Right cardiac atrium (tissue), 5 donors: ENCODE measurements around the gene ATP6V1D. TPM values are rescaled to one million over a fixed set of nuclear protein-coding genes. Genes with fewer than 3 reads are reported as not detected.
A peak's percentile ranks its signal among the peaks of the same experiment; 100 is the strongest.

Source experiments
- ATAC-seq, 2 donors: fragments of 200-7000 bp; cut with Tn5 transposase; one replicate each; pipeline versions ENCODE4 v1.8.0 to v1.9.1; 2020; ENCODE audit warnings: moderate library complexity in 2 of 2, mild to moderate bottlenecking in 1 of 2
- DNase-seq, 3 donors: peaks; one replicate each; pipeline ENCODE4 v3.0.0-alpha.2; 2020
- H3K27ac ChIP-seq: one replicate; pipeline ENCODE4 v1.5.1; 2013; ENCODE audit warnings: mild to moderate bottlenecking, low read length, control low read depth, moderate library complexity
- H3K27me3 ChIP-seq: one replicate; pipeline ENCODE4 v1.6.1; 2013; ENCODE audit not compliant: control insufficient read depth, insufficient read depth
- H3K4me1 ChIP-seq: one replicate; pipeline ENCODE4 v1.6.1; 2013; ENCODE audit warnings: low read length; ENCODE audit not compliant: control insufficient read depth, insufficient read depth
- H3K4me3 ChIP-seq: one replicate; pipeline ENCODE4 v1.5.1; 2013; ENCODE audit warnings: low read length, control low read depth
- H3K9me3 ChIP-seq: one replicate; pipeline ENCODE4 v1.6.1; 2013; ENCODE audit warnings: low read length; ENCODE audit not compliant: control insufficient read depth
- WGBS: extraction: QIAGEN DNeasy Blood & Tissue Kit; methylation state at CpG from one replicate; pipeline ENCODE4 v1.1.7; 2013; 5-methylcytosine and 5-hydroxymethylcytosine counted together
- intact Hi-C, 4 donors: fragments of 100-400 bp; cut with DNase I; formaldehyde crosslinking; loops; one replicate each; pipeline versions ENCODE4 v1.11.0 to v1.14.0; 2022 to 2023
- polyA plus RNA-seq: library from polyadenylated mRNA; stranded (reverse); fragments of 200-250 nt; gene quantifications from one replicate; pipeline ENCODE4 v1.2.3, GENCODE V29; 2013
- total RNA-seq, 4 donors: library from RNA; stranded (reverse); fragmentation: NEBNext Ultra II Directional; extraction: Animal tissue kit (Norgen Biotek cat#: 25700); gene quantifications; one replicate each; pipeline ENCODE4 v1.2.1, GENCODE V29; 2021
- donor health status: healthy with polysubstance abuse.
- donor health status: DM: no; HTN: yes; CAD: no.
- donor health status: DM: no; HTN: no; CAD: no.
- donor health status: DM: no; HTN: yes; CAD: no; lungs with severe emphysema.
- donor health status: DM: yes; HTN: yes; CAD: no.

The ATP6V1D gene
- total and polyA plus RNA-seq, 5 donors, result 110 to 139 (median 130) TPM

DNA sequence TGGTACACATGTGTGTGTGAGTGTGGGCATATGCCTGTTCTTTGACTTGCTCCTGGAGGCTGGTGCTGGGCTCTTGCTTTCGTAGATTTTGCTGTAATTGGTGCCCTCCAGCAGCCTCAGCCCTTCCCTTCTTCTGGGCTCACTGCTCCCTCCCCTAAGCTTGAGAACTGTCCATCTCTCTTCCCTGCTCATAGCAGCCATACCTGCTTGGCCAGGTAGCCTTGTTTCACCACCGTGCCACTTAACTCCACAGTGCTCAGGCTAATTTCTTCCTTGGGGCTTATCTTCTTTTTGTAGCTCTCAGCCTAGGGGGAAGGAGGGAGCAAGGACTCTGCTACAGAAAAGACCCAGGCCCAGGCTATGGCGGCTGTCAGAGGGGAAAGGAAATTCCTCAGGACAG lies 32.5 kb upstream of the ATP6V1D start:
- H3K4me3 ChIP-seq, result no peak overlapping the region
- DNase-seq, result no peak
- no peak overlapping the region for H3K27ac ChIP-seq
- no peaks in the 10 kb centered on the region for H3K9me3 ChIP-seq
- intact Hi-C loops, result no loop called here
- H3K27me3 ChIP-seq, result no peaks in the 10 kb centered on the region
- no peak for ATAC-seq
- WGBS, result 65% methylated on average over 3 of the region's 3 CpGs
- no peaks in the 10 kb centered on the region for H3K4me1 ChIP-seq

DNA sequence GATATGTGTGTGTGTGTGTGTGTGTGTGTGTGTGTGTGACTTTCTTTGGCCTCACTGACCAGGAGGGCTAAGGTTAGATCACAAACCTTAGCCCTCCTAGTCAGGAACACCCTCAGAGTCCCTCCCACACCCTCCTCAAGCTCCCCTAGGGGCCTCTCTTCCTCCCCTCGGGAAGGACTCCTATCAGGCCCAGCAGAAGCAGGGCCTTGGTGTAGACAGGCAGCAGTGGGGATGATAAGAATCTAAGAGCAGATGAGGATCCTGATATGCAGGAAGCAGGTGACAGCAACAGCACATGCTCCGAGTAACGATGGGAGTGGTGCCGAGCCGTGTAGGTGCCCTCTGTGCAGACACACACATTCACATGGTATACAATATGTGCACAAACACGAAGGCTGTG lies 31.7 kb upstream of the ATP6V1D start:
- WGBS, result 67% methylated on average over 6 of the region's 6 CpGs
- intact Hi-C loops, result no loop called here
- Histone ChIP-seq H3K4me3 (no peak overlapping the region), H3K4me1 (no peaks in the 10 kb centered on the region), H3K27me3 (no peaks in the 10 kb centered on the region), H3K27ac (no peak overlapping the region), H3K9me3 (no peaks in the 10 kb centered on the region)
- no peak for ATAC-seq
- DNase-seq, result no peak

DNA sequence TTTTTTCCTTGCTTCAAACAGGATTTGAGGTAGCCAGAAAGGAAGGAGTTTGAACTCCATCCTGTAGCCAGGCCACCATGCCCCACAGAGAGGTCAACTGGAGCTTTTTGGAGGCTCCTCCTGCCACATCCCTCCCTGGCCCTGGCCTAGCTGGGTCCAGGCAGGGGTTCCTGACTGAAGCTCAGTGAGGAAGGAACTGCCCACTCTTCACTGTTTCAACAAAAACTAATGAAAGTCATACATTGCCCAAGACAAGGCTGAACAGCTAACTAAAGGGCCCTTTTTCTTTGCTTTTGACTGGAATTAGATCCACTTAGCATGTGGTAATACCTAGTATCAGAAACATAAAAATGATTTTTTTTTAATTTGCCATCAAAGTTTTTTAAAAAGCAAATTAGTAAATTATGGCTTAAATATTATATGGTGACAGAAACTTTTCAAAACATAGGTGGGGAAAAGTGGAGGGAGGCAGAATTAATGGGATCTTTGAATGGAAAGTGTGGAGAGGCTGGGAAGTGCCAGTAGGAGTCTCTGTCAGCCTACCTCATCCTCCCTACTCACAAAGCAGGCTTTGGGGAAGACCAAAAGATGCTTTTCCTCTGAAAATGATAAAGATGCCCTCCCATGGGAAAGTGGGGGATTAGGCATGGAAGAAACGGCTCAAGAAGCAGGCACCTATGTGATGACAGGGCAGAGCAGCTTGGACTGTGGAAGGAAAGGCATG lies 30.4 kb upstream of the ATP6V1D start:
- no peak overlapping the region for H3K27ac ChIP-seq
- no peak for ATAC-seq
- no peaks in the 10 kb centered on the region for H3K9me3 ChIP-seq
- no peaks in the 10 kb centered on the region for H3K4me1 ChIP-seq
- no peaks in the 10 kb centered on the region for H3K27me3 ChIP-seq
- no peak for DNase-seq
- intact Hi-C loops, result no loop called here
- no peak overlapping the region for H3K4me3 ChIP-seq
- WGBS, result 36% methylated on average over 1 of the region's 1 CpG

GRCh38 chr14:67389275-67389674 lies 29.7 kb upstream of the ATP6V1D start:
- intact Hi-C loops, result no loop called here
- WGBS, result 78% methylated on average over 3 of the region's 3 CpGs
- H3K4me3 ChIP-seq, result no peak overlapping the region
- DNase-seq (no peak), ATAC-seq (no peak)
- H3K9me3 ChIP-seq, result no peaks in the 10 kb centered on the region
- no peaks in the 10 kb centered on the region for H3K27me3 ChIP-seq
- no peaks in the 10 kb centered on the region for H3K4me1 ChIP-seq
- H3K27ac ChIP-seq, result no peak overlapping the region

DNA sequence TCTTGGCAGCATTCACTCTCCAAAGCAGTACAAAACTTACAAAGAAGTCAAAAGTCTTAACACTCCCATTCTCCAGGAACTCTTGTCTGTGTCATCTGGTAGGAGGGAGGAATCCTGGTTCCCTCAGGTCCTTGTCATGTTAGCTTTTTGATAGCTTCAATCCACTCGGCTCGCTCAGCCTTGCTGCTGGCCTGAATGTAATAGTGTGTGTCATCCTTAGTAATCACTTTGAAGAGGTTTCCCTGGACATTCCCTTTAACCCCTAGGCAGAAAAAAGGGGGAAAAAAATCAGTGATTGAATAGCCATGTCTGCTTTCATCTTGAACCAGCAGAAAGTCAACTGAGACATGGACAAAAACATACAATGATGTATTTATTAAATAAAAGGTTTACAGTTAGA lies 27.6 kb upstream of the ATP6V1D start:
- WGBS, result 76% methylated on average over 2 of the region's 2 CpGs
- intact Hi-C loops, result no loop called here
- H3K9me3 ChIP-seq, result no peaks in the 10 kb centered on the region
- ATAC-seq (no peak), DNase-seq (no peak)
- H3K27ac ChIP-seq, result no peak overlapping the region
- H3K4me3 ChIP-seq, result no peak overlapping the region
- no peaks in the 10 kb centered on the region for H3K4me1 ChIP-seq
- no peaks in the 10 kb centered on the region for H3K27me3 ChIP-seq

GRCh38 chr14:67385618-67386017 lies 26.0 kb upstream of the ATP6V1D start:
- DNase-seq (no peak), ATAC-seq (no peak)
- no peaks in the 10 kb centered on the region for H3K4me1 ChIP-seq
- intact Hi-C loops, result no loop called here
- no peak overlapping the region for H3K4me3 ChIP-seq
- WGBS, result 95% methylated on average over 2 of the region's 2 CpGs
- H3K27me3 ChIP-seq, result no peaks in the 10 kb centered on the region
- no peak overlapping the region for H3K27ac ChIP-seq
- H3K9me3 ChIP-seq, result no peaks in the 10 kb centered on the region

DNA sequence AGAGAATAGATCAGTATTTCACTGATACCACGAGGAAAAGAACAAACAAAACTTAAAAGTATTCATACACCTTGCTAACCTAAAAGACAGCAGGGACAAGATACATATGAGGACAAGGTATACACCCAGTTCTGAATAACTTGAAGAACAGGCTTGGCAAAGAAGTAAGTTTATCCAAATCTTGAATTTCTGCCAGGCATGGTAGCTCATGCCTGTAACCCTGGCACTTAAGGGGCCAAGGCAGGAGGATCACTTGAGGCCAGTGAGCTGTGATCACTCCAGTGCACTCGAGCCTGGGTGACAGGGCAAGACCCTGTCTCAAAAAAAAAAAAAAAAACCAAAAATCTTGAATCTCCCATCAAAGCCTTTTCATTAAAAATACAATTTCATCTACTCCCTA lies 25.5 kb upstream of the ATP6V1D start:
- DNase-seq (no peak), ATAC-seq (peak in 1 of 2 donors; percentile 47)
- Histone ChIP-seq H3K9me3 (no peaks in the 10 kb centered on the region), H3K27me3 (no peaks in the 10 kb centered on the region), H3K27ac (no peak overlapping the region), H3K4me1 (no peaks in the 10 kb centered on the region), H3K4me3 (no peak overlapping the region)
- WGBS, result 75% methylated on average over 2 of the region's 2 CpGs
- intact Hi-C loops, result no loop called here

GRCh38 chr14:67377916-67378315 lies 18.3 kb upstream of the ATP6V1D start:
- DNase-seq (no peak), ATAC-seq (no peak)
- Histone ChIP-seq H3K4me3 (no peak overlapping the region), H3K4me1 (no peaks in the 10 kb centered on the region), H3K27me3 (no peaks in the 10 kb centered on the region), H3K27ac (no peak overlapping the region), H3K9me3 (no peaks in the 10 kb centered on the region)
- intact Hi-C loops, result no loop called here

- intact Hi-C loops, result no loop called here
- Histone ChIP-seq H3K27ac (no peak overlapping the region), H3K27me3 (no peaks in the 10 kb centered on the region), H3K4me3 (no peak overlapping the region), H3K4me1 (no peaks in the 10 kb centered on the region), H3K9me3 (no peaks in the 10 kb centered on the region)
- 81% methylated on average over 2 of the region's 2 CpGs for WGBS
- DNase-seq (no peak), ATAC-seq (no peak)
Measured at GRCh38 chr14:67373347-67373746, 13.7 kb upstream of the ATP6V1D start.

- Histone ChIP-seq H3K27me3 (no peaks in the 10 kb centered on the region), H3K4me3 (no peak overlapping the region), H3K27ac (no peak overlapping the region), H3K9me3 (no peaks in the 10 kb centered on the region), H3K4me1 (no peaks in the 10 kb centered on the region)
- WGBS, result 99% methylated on average over 1 of the region's 1 CpG
- intact Hi-C loops, result no loop called here
- DNase-seq (no peak), ATAC-seq (no peak)
Measured at GRCh38 chr14:67372833-67373232, 13.2 kb upstream of the ATP6V1D start.

GRCh38 chr14:67371247-67372148 lies 11.9 kb upstream of the ATP6V1D start:
- Histone ChIP-seq H3K4me3 (no peak overlapping the region), H3K9me3 (no peaks in the 10 kb centered on the region), H3K27me3 (no peaks in the 10 kb centered on the region), H3K4me1 (no peaks in the 10 kb centered on the region), H3K27ac (no peak overlapping the region)
- intact Hi-C loops, result no loop called here
- no peak for ATAC-seq
- 95% methylated on average over 4 of the region's 4 CpGs for WGBS
- DNase-seq, result no peak
